LoVo (cell line): ENCODE results near the gene ACSL1.

Experiments used
- DNase-seq: peaks from one replicate; pipeline ENCODE4 v3.0.0-alpha.2; 2016; ENCODE audit warnings: low spot score

The ACSL1 gene

GRCh38 chr4:184812199-184812542 lies 13.6 kb downstream of the ACSL1 start:
- no peak for DNase-seq

- no peak for DNase-seq
These were observed 14.1 kb downstream of the ACSL1 start for GRCh38 chr4:184811526-184812198.

- DNase-seq: no peak
These were observed 15.0 kb downstream of the ACSL1 start for GRCh38 chr4:184810720-184811119.

GRCh38 chr4:184808713-184809050 lies 17.1 kb downstream of the ACSL1 start:
- DNase-seq: no peak

- DNase-seq: no peak
These were observed 17.7 kb downstream of the ACSL1 start for GRCh38 chr4:184807797-184808712.

DNA sequence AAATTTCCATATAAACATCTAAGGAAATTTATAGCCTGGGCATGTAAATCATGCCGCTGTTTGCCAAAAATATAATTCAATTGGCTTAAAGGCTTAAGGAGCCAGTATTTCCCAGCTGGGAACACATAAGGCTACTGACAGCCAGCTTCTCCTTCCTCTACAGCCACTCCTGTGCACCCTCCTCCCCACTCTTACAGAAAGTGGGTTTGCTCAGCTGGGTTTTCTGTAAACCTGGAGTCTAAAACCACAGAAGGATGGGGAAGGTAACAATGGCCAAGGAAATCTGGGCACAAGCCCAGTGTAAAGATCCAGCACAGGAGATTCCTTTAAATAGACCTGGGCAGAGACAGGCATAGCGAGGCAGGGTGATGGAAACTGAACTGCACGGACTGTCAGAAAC lies 18.5 kb downstream of the ACSL1 start:
- no peak for DNase-seq

DNA sequence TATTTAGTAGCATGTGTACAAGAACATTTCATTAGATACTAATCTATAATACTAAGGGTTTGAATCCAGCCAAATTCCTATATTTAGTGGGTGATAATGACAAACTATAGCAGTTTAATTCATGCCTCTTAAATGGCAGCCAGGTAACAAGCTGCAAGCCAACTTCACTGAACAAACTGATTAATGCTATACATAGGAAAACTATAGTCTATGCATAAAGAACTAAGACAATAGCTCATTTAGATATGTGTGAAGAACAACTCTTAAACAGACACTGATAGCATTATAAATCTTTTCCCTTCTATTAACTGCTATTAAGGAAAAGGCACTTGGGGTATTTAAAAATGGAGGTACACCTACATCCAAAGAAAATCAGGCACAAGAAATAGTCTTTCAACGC lies 19.1 kb downstream of the ACSL1 start:
- DNase-seq: no peak

- DNase-seq: no peak
These were observed 19.6 kb downstream of the ACSL1 start for GRCh38 chr4:184806229-184806550.

GRCh38 chr4:184805462-184806228 lies 20.1 kb downstream of the ACSL1 start:
- peak; percentile 30 for DNase-seq

DNA sequence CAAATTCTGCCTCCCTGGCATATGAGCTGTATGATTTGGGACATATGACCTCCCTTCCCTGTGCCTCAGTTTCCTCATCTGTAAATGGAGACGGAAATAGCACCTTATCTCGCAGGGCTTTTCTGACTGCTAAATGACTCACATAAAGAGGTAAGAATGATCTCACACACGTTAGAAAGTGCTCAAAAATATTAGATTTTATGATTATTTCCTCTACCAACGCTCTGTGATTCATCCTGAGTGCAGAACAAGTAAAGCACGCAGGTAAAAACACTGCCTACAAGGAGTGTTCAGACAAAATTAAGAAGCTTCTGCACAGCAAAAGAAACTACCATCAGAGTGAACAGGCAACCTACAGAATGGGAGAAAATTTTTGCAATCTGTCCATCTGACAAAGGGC lies 21.1 kb downstream of the ACSL1 start:
- DNase-seq: no peak

DNA sequence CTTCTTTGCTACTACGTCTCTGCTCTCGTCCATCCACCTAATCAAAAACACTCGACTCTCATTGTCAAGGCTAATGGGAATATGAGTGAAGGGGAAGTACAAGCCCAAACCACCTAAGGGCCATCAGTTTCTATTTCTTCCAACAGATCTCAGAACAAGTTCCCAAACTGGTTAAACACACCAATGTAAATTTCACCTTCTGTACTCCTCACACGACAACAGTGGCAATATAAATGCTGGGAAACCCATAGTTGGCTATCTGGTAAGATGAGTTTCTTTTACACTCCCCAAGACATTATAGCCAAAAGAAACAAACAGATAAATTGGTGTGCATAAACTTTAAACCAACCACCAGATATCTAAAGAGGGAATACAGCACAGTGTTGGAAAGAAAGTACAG lies 21.9 kb downstream of the ACSL1 start:
- DNase-seq: no peak

DNA sequence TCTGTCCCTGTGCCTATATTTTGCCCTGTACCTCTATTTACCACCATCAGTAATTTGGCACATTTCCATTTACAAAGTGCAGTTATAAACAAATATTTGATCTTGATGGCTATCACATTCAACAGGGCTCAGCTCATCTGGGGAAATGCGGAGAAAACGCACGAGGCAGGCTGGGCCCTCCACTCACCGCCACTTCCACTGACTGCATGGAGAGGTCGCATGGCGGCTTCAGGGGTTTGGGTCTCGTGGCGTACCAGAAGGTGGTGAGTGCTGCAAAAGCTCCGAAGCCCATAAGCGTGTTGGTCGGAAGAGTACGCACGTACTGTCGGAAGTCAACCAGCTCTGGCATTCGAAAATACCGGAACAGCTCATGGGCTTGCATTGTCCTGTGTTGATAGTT lies 22.6 kb downstream of the ACSL1 start:
- DNase-seq: no peak

GRCh38 chr4:184802697-184803015 lies 23.1 kb downstream of the ACSL1 start:
- no peak for DNase-seq

DNA sequence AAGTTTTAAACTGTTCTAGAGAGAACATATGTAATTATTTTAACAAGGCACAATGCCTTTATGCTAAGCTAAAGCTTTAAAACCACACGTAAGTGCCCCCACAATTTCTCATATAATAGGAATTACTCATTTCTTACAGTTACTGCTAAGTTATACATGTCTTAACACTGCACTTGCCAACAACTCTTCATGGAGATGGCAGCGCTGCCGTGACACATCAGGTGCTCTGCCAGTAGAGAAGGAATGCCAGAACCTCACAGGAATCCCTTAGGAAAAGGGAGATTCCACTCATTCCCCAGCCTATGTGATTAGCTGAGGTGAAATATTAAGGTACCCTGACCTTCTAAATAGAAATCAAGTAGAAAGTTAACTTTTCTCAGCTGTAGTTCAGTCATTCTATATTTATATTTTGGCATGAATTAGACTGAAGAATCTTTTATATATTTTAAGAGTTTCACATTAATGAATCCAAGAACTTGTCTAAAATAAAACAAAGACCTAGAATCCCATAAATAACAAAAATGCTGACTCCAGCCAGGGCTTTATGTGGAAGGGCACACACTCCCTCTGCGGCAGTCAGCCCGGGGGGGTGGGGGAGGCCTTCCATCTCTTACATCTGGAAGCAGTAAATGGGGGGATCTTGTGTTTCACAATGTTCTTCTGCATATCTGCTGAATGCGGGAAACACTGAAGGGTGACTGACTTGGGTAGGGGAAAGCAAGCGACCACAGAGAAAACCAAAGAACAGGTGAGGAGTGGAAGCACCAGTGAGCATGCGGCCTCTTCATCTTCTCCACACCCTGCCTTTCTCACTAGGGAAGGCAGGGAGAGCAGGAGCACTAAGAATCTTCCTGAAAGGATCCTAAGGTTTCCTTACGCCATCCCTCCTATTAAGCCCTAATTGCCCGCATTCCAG lies 23.7 kb downstream of the ACSL1 start:
- DNase-seq: no peak

DNA sequence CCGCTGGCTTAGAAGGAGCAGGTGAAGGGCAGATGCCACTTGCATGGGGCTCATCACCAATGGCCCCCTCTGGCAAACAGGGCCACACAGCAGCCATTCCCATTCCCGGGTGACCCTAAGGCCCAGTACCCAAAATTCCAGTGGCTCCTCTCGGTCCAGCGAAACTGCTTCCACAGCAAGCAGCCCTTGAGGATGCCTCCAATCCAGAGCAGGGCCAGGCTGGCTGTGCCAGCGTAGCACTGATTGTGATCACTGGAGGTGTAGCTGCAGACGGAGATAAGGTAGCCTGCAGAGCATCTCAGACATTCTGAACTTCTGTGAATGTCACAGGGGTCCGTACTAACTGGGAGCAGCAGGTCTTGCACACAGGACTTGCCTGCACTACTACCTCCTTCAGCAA lies 27.3 kb downstream of the ACSL1 start:
- no peak for DNase-seq

DNA sequence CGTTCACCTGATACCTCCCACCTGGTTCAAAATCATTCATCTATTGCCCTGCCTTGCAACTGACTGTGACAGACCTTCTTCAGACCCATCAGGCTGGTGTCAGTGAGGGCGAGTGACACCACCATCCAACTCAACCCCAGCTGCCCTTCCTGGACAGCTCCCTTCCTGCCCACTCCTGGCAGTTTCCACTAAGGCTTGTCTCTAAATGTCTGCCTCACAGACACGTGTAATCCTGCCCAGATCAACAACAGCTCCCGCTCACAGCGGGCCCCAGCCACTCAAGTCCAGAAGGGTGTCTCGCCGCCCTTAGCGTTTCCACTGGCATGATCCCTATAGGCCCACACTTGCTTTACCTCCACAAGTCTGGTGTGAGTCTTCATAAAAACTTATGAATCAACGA lies 28.9 kb downstream of the ACSL1 start:
- DNase-seq: no peak

GRCh38 chr4:184795214-184795844 lies 30.4 kb downstream of the ACSL1 start:
- no peak for DNase-seq

DNA sequence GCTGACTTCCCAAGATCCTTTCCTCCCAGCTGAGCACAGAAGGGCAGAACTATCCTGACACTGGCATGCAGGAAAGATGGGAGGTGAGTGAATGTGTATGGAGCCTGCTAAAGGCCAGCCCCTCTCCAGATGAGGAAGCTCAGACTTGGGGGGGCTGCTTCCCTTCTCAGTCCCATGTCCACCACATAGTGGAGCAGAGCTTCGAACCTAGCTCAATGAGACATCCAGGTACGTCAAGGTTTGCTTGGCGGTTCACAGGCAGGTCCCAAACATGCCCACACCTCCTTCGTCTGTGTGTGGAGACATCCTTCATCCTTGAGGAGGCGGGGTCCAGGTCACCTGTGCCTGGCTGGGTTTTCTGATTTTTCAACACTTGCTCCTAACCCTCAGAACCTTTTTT lies 31.3 kb downstream of the ACSL1 start:
- DNase-seq: no peak

- no peak for DNase-seq
These were observed 31.9 kb downstream of the ACSL1 start for GRCh38 chr4:184793735-184794355.

DNA sequence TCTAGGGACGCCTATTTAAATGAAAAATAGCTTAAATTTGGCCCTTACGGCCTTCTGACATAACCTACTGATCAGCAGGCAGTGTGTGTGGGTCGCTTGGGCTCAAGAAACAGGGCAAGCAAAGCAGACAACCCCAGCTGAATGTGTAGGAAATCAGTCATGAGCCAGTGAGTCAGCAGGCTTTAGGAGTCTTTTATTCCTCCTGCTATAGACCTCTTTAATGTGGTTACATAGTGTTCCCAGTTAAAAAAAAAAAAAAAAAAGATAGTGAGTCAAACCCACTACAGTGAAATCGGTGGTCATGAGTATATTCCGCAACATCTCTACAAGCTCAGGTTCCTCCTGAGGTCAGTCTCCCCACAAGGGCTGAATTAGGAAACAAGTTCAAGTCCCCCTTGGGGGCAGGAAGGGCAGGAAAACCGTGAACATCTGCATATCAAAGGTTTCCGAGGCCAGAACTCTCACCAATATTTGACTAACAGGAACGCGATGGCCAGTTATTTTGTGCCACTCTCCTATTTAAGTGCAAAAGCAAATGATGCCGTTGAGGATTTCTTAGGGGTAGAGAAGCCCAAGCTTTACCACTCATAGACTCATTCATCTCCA lies 32.7 kb downstream of the ACSL1 start:
- peak; percentile 29 for DNase-seq

DNA sequence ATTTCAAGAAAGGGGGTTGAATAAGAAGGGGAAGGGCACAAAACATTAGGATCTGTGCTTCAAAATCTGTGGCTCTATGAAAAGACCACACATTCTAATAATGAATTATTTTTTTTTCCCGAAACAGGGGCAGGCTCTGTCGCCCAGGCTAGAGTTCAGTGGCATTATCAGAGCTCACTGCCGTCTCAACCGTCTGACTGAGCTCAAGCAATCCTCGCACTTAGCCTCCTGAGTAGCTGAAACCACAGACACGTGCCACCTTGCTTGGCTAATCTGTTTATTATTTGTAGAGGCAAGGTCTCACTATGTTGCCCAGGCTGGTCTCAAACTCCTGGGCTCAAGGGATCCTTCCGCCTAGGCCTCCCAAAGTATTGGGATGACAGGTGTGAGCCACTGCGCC lies 33.4 kb downstream of the ACSL1 start:
- DNase-seq: no peak
